DND-41 (cell line): ENCODE measurements around the gene AMER2.

Experiments used
- ATAC-seq: fragments of 200-7000 bp; cut with Tn5 transposase; 3 replicates; pipeline ENCODE4 v1.9.1; 2021; ENCODE audit warnings: low read depth; ENCODE audit not compliant: insufficient read depth
- DNase-seq: peaks from one replicate; pipeline ENCODE4 v3.0.0-alpha.2; 2020
- H2AFZ ChIP-seq: 2 replicates; pipeline ENCODE4 v1.6.0; 2012; ENCODE audit warnings: low read depth, low read length
- H3K27ac ChIP-seq: 2 replicates; pipeline ENCODE4 v1.5.1; 2012; ENCODE audit warnings: low read length, inconsistent platforms
- H3K27me3 ChIP-seq: fragments of 200-600 bp; sonication (generic); 2 replicates; pipeline ENCODE4 v1.6.0; 2012; ENCODE audit warnings: low read length, mild to moderate bottlenecking, inconsistent platforms; ENCODE audit not compliant: insufficient read depth, poor library complexity
- H3K36me3 ChIP-seq: 2 replicates; pipeline ENCODE4 v1.5.1; 2012; ENCODE audit warnings: low read length, inconsistent platforms; ENCODE audit not compliant: insufficient read depth
- H3K4me1 ChIP-seq: 2 replicates; pipeline ENCODE4 v1.5.1; 2012; ENCODE audit warnings: mild to moderate bottlenecking, low read length; ENCODE audit not compliant: insufficient read depth
- H3K4me2 ChIP-seq: 2 replicates; pipeline ENCODE4 v1.6.0; 2012; ENCODE audit warnings: mild to moderate bottlenecking, moderate library complexity, low read length, inconsistent platforms; ENCODE audit not compliant: insufficient read depth
- H3K4me3 ChIP-seq, 2 experiments: fragments of 200-600 bp in 1 of 2; shearing (Covaris generic) in 1 of 2; 2 replicates each; pipeline ENCODE4 v1.5.1; 2012 to 2016; ENCODE audit warnings: inconsistent platforms in 2 of 2, low read length in 2 of 2, mild to moderate bottlenecking in 2 of 2, low read depth in 1 of 2, moderate library complexity in 1 of 2
- H3K79me2 ChIP-seq: 2 replicates; pipeline ENCODE4 v1.6.0; 2012; ENCODE audit warnings: low read length, inconsistent platforms; ENCODE audit not compliant: insufficient read depth
- H3K9ac ChIP-seq: 2 replicates; pipeline ENCODE4 v1.6.0; 2012; ENCODE audit warnings: low read depth, mild to moderate bottlenecking, inconsistent platforms, low read length, moderate library complexity
- H3K9me3 ChIP-seq: 2 replicates; pipeline ENCODE4 v1.5.1; 2012; ENCODE audit warnings: low read length, moderate library complexity, mild to moderate bottlenecking, inconsistent platforms; ENCODE audit not compliant: insufficient read depth, severe bottlenecking
- H4K20me1 ChIP-seq: 2 replicates; pipeline ENCODE4 v1.6.0; 2012; ENCODE audit warnings: low read length; ENCODE audit not compliant: insufficient read depth
- CTCF ChIP-seq: IDR thresholded peaks from 2 replicates; pipeline ENCODE4 v1.5.1; 2012; ENCODE audit warnings: borderline replicate concordance, low read length, moderate library complexity, mild to moderate bottlenecking; ENCODE audit not compliant: poor library complexity, severe bottlenecking; ENCODE audit errors: extremely low read depth
- EZH2 ChIP-seq: IDR thresholded peaks from 3 replicates; pipeline ENCODE4 v1.6.1; 2012; ENCODE audit warnings: borderline replicate concordance, low read depth, mild to moderate bottlenecking, moderate library complexity, low read length, inconsistent platforms; ENCODE audit not compliant: severe bottlenecking

The AMER2 gene

GRCh38 chr13:25149711-25150110 is 22.4 kb downstream of the AMER2 start:
- no peaks in the 10 kb centered on the region for H3K4me1 ChIP-seq
- no peak for TF ChIP-seq EZH2
- TF ChIP-seq CTCF: no peak
- DNase-seq: no peak
- no peaks in the 10 kb centered on the region for H3K9me3 ChIP-seq
- H3K36me3 ChIP-seq: no peaks in the 10 kb centered on the region
- H3K9ac ChIP-seq: no peak overlapping the region
- peaks cover 26% of the 10 kb centered on the region for H3K27me3 ChIP-seq
- H3K4me3 ChIP-seq: no peak overlapping the region
- H2AFZ ChIP-seq: no peak overlapping the region
- no peak overlapping the region for H3K27ac ChIP-seq
- no peaks in the 10 kb centered on the region for H3K79me2 ChIP-seq
- ATAC-seq: no peak
- no peaks in the 10 kb centered on the region for H4K20me1 ChIP-seq
- no peak overlapping the region for H3K4me2 ChIP-seq

GRCh38 chr13:25148402-25148771 is 23.7 kb downstream of the AMER2 start:
- no peak for TF ChIP-seq EZH2
- TF ChIP-seq CTCF: no peak
- H3K27me3 ChIP-seq: peaks cover 23% of the 10 kb centered on the region
- ATAC-seq (no peak), DNase-seq (no peak)
- H3K79me2 ChIP-seq: no peaks in the 10 kb centered on the region
- no peak overlapping the region for H3K9ac ChIP-seq
- no peak overlapping the region for H3K4me3 ChIP-seq
- no peak overlapping the region for H2AFZ ChIP-seq
- H4K20me1 ChIP-seq: no peaks in the 10 kb centered on the region
- no peaks in the 10 kb centered on the region for H3K4me1 ChIP-seq
- H3K4me2 ChIP-seq: no peak overlapping the region
- H3K27ac ChIP-seq: no peak overlapping the region
- H3K36me3 ChIP-seq: no peaks in the 10 kb centered on the region
- no peaks in the 10 kb centered on the region for H3K9me3 ChIP-seq

GRCh38 chr13:25147638-25148401 is 24.3 kb downstream of the AMER2 start:
- Histone ChIP-seq H3K27me3 (peaks cover 23% of the 10 kb centered on the region), H3K79me2 (no peaks in the 10 kb centered on the region), H3K9me3 (no peaks in the 10 kb centered on the region), H4K20me1 (no peaks in the 10 kb centered on the region), H3K27ac (no peak overlapping the region), H3K9ac (no peak overlapping the region), H3K36me3 (no peaks in the 10 kb centered on the region), H3K4me3 (no peak overlapping the region), H3K4me2 (no peak overlapping the region), H2AFZ (no peak overlapping the region), H3K4me1 (no peaks in the 10 kb centered on the region)
- TF ChIP-seq CTCF (no peak), EZH2 (no peak)
- ATAC-seq (no peak), DNase-seq (no peak)
